ENCODE data around the gene TRAF3. TPM values are rescaled to one million over a fixed set of nuclear protein-coding genes. Genes with fewer than 3 reads are reported as not detected.

The TRAF3 gene
- total RNA-seq, 6 experiments from 2014 or later: 19.9 to 28.8 (median 22.6) TPM

- Mint-ChIP-seq H3K9me3 (no peaks in the 10 kb centered on the region), H3K27me3 (ENCODE audit: insufficient read depth) (peaks cover 7% of the 10 kb centered on the region; the same call in 1 of the 2 replicates), H3K36me3 (ENCODE audit: low read depth) (peaks cover 5% of the 10 kb centered on the region; the same call in 1 of the 2 replicates), H3K4me3 (peak overlapping the region; percentile 62), H3K27ac (peak overlapping the region; percentile 81), H3K4me1 (ENCODE audit: low read depth) (peaks cover 49% of the 10 kb centered on the region)
- DNase-seq: peak; percentile 62
- no peak for TF ChIP-seq CTCF (IDR thresholded peaks at IDR 0.05)
Observed at GRCh38 chr14:102775855-102776760, 1.1 kb upstream of the TRAF3 start.

GRCh38 chr14:102777711-102778337 lies 575 bp downstream of the TRAF3 start:
- DNase-seq: no peak
- Mint-ChIP-seq H3K27me3 (ENCODE audit: insufficient read depth) (no peaks in the 10 kb centered on the region; the same call in 1 of the 2 replicates), H3K9me3 (no peaks in the 10 kb centered on the region), H3K36me3 (ENCODE audit: low read depth) (peaks cover 5% of the 10 kb centered on the region; the same call in 1 of the 2 replicates), H3K4me3 (peak overlapping the region; percentile 89), H3K4me1 (ENCODE audit: low read depth) (peaks cover 49% of the 10 kb centered on the region), H3K27ac (peak overlapping the region; percentile 79)
- no peak for TF ChIP-seq CTCF (IDR thresholded peaks at IDR 0.05)

GRCh38 chr14:102778338-102779083 lies 1.3 kb downstream of the TRAF3 start:
- Mint-ChIP-seq H3K4me3 (peak overlapping the region; percentile 89), H3K27ac (peak overlapping the region; percentile 79), H3K27me3 (ENCODE audit: insufficient read depth) (no peaks in the 10 kb centered on the region; the same call in 1 of the 2 replicates), H3K4me1 (ENCODE audit: low read depth) (peaks cover 45% of the 10 kb centered on the region), H3K36me3 (ENCODE audit: low read depth) (peaks cover 5% of the 10 kb centered on the region; the same call in 1 of the 2 replicates), H3K9me3 (no peaks in the 10 kb centered on the region)
- no peak; the same call in 1 of the 2 replicates for TF ChIP-seq CTCF (IDR thresholded peaks at IDR 0.05)
- peak; percentile 17 for DNase-seq

GRCh38 chr14:102779084-102779462 lies 1.8 kb downstream of the TRAF3 start:
- Mint-ChIP-seq H3K9me3 (no peaks in the 10 kb centered on the region), H3K4me1 (ENCODE audit: low read depth) (peaks cover 45% of the 10 kb centered on the region), H3K27ac (peak overlapping the region; percentile 79; the same call in 1 of the 2 replicates), H3K36me3 (ENCODE audit: low read depth) (peaks cover 5% of the 10 kb centered on the region; the same call in 1 of the 2 replicates), H3K27me3 (ENCODE audit: insufficient read depth) (no peaks in the 10 kb centered on the region; the same call in 1 of the 2 replicates), H3K4me3 (peak overlapping the region; percentile 89)
- no peak for DNase-seq
- TF ChIP-seq CTCF (IDR thresholded peaks at IDR 0.05): no peak
